GM06990 (cell line): ENCODE results near the gene RTF2.

ENCODE experiments used
- DNase-seq: peaks from one replicate; pipeline ENCODE4 v3.0.0-alpha.2; 2011; ENCODE audit not compliant: insufficient read length; ENCODE audit errors: extremely low read depth
- H3K27me3 ChIP-seq: replicated peaks from 2 replicates; pipeline ENCODE4 v1.6.0; 2011; ENCODE audit warnings: low read length; ENCODE audit not compliant: control insufficient read depth, insufficient read depth
- H3K36me3 ChIP-seq: 2 replicates; pipeline ENCODE4 v1.5.1; 2011; ENCODE audit warnings: low read length; ENCODE audit not compliant: control insufficient read depth, insufficient read depth
- H3K4me3 ChIP-seq: replicated peaks from 2 replicates; pipeline ENCODE4 v1.5.1; 2011; ENCODE audit warnings: low read depth, mild to moderate bottlenecking, control low read depth, low read length
- TF ChIP-seq, protein P1 (sequence below): IDR thresholded peaks from 2 replicates; pipeline ENCODE4 v1.5.1; 2011; ENCODE audit warnings: low read length, control low read depth, mild to moderate bottlenecking, inconsistent platforms; ENCODE audit not compliant: insufficient read depth, poor library complexity, severe bottlenecking

RTF2 gene

GRCh38 chr20:56566621-56567020, 98.2 kb downstream of the RTF2 start:
- no peak overlapping the region for H3K4me3 ChIP-seq

More at GRCh38 chr20:56566621-56567020, 98.2 kb downstream of the RTF2 start:
- no peak for DNase-seq
- TF ChIP-seq, protein P1, sequence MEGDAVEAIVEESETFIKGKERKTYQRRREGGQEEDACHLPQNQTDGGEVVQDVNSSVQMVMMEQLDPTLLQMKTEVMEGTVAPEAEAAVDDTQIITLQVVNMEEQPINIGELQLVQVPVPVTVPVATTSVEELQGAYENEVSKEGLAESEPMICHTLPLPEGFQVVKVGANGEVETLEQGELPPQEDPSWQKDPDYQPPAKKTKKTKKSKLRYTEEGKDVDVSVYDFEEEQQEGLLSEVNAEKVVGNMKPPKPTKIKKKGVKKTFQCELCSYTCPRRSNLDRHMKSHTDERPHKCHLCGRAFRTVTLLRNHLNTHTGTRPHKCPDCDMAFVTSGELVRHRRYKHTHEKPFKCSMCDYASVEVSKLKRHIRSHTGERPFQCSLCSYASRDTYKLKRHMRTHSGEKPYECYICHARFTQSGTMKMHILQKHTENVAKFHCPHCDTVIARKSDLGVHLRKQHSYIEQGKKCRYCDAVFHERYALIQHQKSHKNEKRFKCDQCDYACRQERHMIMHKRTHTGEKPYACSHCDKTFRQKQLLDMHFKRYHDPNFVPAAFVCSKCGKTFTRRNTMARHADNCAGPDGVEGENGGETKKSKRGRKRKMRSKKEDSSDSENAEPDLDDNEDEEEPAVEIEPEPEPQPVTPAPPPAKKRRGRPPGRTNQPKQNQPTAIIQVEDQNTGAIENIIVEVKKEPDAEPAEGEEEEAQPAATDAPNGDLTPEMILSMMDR, result no peak
- no peaks in the 10 kb centered on the region for H3K27me3 ChIP-seq
- no peaks in the 10 kb centered on the region for H3K36me3 ChIP-seq
